ENCODE results near the gene ACSM2A. TPM values are rescaled to one million over a fixed set of nuclear protein-coding genes. Genes with fewer than 3 reads are reported as not detected.

The ACSM2A gene
- total and polyA plus RNA-seq, 4 donors: 30.1 to 1,049 (median 392) TPM

DNA sequence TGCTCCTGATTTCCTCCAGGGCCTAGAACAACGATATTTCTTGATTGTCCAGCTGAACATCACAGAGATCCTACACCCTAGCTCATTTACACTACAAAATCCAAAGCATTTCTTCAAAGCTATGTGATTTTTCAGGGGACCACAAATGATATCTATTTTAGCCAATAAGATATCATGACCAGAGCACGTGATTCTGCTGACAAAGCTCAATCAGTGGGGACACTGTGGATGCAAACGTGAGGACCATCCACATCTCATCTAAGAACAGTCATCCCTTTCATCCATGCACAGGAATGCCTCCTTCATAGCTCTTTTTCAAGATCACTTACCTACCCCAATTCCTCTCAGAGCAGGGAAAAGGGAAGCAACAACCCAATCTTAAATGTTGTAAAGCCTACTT lies 67.9 kb downstream of the ACSM2A start:
- TF ChIP-seq NR2F2 (IDR thresholded peaks at IDR 0.05) (no peak), YY1 (IDR thresholded peaks at IDR 0.05) (no peak), RAD21 (IDR thresholded peaks at IDR 0.05) (no peak), GABPA (IDR thresholded peaks at IDR 0.05 in 1 of 2, conservative IDR thresholded peaks at IDR 0.05 in 1 of 2) (no peak), RXRA (IDR thresholded peaks at IDR 0.05) (no peak), FOXA2 (IDR thresholded peaks at IDR 0.05) (no peak), SP1 (IDR thresholded peaks at IDR 0.05) (no peak), FOXA1 (IDR thresholded peaks at IDR 0.05) (no peak), HNF4A (conservative IDR thresholded peaks at IDR 0.05) (no peak), EGR1 (IDR thresholded peaks at IDR 0.05; ENCODE audit: low read depth in 2 of 2) (no peak), TAF1 (conservative IDR thresholded peaks at IDR 0.05) (no peak), JUND (IDR thresholded peaks at IDR 0.05) (no peak), HNF4G (IDR thresholded peaks at IDR 0.05) (no peak)
- TF ChIP-seq, protein P1, sequence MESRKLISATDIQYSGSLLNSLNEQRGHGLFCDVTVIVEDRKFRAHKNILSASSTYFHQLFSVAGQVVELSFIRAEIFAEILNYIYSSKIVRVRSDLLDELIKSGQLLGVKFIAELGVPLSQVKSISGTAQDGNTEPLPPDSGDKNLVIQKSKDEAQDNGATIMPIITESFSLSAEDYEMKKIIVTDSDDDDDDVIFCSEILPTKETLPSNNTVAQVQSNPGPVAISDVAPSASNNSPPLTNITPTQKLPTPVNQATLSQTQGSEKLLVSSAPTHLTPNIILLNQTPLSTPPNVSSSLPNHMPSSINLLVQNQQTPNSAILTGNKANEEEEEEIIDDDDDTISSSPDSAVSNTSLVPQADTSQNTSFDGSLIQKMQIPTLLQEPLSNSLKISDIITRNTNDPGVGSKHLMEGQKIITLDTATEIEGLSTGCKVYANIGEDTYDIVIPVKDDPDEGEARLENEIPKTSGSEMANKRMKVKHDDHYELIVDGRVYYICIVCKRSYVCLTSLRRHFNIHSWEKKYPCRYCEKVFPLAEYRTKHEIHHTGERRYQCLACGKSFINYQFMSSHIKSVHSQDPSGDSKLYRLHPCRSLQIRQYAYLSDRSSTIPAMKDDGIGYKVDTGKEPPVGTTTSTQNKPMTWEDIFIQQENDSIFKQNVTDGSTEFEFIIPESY (IDR thresholded peaks at IDR 0.05): no peak
- TF ChIP-seq, protein P2, sequence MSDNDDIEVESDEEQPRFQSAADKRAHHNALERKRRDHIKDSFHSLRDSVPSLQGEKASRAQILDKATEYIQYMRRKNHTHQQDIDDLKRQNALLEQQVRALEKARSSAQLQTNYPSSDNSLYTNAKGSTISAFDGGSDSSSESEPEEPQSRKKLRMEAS (IDR thresholded peaks at IDR 0.05): no peak
- TF ChIP-seq, protein P3, sequence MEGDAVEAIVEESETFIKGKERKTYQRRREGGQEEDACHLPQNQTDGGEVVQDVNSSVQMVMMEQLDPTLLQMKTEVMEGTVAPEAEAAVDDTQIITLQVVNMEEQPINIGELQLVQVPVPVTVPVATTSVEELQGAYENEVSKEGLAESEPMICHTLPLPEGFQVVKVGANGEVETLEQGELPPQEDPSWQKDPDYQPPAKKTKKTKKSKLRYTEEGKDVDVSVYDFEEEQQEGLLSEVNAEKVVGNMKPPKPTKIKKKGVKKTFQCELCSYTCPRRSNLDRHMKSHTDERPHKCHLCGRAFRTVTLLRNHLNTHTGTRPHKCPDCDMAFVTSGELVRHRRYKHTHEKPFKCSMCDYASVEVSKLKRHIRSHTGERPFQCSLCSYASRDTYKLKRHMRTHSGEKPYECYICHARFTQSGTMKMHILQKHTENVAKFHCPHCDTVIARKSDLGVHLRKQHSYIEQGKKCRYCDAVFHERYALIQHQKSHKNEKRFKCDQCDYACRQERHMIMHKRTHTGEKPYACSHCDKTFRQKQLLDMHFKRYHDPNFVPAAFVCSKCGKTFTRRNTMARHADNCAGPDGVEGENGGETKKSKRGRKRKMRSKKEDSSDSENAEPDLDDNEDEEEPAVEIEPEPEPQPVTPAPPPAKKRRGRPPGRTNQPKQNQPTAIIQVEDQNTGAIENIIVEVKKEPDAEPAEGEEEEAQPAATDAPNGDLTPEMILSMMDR (IDR thresholded peaks at IDR 0.05; ENCODE audit: low read depth, low read length, missing input control): no peak
- TF ChIP-seq, protein P4, sequence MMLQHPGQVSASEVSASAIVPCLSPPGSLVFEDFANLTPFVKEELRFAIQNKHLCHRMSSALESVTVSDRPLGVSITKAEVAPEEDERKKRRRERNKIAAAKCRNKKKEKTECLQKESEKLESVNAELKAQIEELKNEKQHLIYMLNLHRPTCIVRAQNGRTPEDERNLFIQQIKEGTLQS (IDR thresholded peaks at IDR 0.05): no peak
- TF ChIP-seq, protein P5, sequence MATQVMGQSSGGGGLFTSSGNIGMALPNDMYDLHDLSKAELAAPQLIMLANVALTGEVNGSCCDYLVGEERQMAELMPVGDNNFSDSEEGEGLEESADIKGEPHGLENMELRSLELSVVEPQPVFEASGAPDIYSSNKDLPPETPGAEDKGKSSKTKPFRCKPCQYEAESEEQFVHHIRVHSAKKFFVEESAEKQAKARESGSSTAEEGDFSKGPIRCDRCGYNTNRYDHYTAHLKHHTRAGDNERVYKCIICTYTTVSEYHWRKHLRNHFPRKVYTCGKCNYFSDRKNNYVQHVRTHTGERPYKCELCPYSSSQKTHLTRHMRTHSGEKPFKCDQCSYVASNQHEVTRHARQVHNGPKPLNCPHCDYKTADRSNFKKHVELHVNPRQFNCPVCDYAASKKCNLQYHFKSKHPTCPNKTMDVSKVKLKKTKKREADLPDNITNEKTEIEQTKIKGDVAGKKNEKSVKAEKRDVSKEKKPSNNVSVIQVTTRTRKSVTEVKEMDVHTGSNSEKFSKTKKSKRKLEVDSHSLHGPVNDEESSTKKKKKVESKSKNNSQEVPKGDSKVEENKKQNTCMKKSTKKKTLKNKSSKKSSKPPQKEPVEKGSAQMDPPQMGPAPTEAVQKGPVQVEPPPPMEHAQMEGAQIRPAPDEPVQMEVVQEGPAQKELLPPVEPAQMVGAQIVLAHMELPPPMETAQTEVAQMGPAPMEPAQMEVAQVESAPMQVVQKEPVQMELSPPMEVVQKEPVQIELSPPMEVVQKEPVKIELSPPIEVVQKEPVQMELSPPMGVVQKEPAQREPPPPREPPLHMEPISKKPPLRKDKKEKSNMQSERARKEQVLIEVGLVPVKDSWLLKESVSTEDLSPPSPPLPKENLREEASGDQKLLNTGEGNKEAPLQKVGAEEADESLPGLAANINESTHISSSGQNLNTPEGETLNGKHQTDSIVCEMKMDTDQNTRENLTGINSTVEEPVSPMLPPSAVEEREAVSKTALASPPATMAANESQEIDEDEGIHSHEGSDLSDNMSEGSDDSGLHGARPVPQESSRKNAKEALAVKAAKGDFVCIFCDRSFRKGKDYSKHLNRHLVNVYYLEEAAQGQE (IDR thresholded peaks at IDR 0.05): no peak
- Histone ChIP-seq H3K27ac (ENCODE audit: low read depth in 1 of 2, low read length in 2 of 2) (no peak overlapping the region), H3K4me1 (ENCODE audit: control insufficient read depth in 4 of 4, insufficient read depth in 4 of 4, low read length in 3 of 4) (no peaks in the 10 kb centered on the region), H3K27me3 (ENCODE audit: control insufficient read depth in 4 of 4, insufficient read depth in 4 of 4, low read length in 3 of 4) (no peaks in the 10 kb centered on the region), H3K36me3 (ENCODE audit: control insufficient read depth in 4 of 4, insufficient read depth in 3 of 4, low read depth in 1 of 4, low read length in 3 of 4) (no peaks in the 10 kb centered on the region), H3K9me3 (ENCODE audit: control insufficient read depth in 4 of 4, low read length in 3 of 4) (no peaks in the 10 kb centered on the region), H3K9ac (ENCODE audit: low read depth in 1 of 2, low read length in 2 of 2) (no peak overlapping the region), H3K4me3 (ENCODE audit: low read depth in 1 of 3, low read length in 3 of 3) (no peak overlapping the region)
- no peak for DNase-seq (ENCODE audit: low spot score)
- 71% methylated on average over 3 of the region's 3 CpGs for WGBS

Data from liver (tissue), 9 donors.